ENCODE results near the gene ZMYND8.

DNA sequence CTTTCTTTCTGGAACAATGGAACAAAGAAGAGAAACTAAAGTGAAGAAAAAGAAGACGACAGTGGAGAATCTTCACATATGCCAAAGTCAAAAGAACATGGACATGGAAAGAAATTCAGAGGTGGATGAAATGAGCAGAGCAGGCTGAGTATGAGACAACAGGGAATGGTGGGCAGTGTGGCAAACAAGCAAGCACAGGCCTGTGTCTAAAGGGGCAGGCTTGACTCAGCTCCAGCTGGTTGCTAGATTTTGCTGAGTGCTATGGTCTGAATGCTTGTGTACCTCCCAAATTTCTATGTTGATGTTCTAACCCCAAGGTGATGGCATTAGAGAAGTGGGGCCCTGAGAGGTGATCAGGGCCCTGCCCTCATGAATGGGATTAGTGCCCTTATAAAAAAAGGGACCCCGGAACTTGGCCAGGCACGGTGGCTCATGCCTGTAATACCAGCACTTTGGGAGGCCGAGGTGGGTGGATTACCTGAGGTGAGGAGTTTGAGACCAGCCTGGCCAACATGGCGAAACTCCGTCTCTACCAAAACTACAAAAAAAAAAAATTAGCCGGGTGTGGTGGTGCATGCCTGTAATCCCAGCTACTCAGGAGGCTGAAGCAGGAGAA is 49.6 kb downstream of the ZMYND8 start:
- TF ChIP-seq, protein P1, sequence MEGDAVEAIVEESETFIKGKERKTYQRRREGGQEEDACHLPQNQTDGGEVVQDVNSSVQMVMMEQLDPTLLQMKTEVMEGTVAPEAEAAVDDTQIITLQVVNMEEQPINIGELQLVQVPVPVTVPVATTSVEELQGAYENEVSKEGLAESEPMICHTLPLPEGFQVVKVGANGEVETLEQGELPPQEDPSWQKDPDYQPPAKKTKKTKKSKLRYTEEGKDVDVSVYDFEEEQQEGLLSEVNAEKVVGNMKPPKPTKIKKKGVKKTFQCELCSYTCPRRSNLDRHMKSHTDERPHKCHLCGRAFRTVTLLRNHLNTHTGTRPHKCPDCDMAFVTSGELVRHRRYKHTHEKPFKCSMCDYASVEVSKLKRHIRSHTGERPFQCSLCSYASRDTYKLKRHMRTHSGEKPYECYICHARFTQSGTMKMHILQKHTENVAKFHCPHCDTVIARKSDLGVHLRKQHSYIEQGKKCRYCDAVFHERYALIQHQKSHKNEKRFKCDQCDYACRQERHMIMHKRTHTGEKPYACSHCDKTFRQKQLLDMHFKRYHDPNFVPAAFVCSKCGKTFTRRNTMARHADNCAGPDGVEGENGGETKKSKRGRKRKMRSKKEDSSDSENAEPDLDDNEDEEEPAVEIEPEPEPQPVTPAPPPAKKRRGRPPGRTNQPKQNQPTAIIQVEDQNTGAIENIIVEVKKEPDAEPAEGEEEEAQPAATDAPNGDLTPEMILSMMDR (IDR thresholded peaks at IDR 0.05; ENCODE audit: low read length) = no peak
- TF ChIP-seq EZH2 (optimal IDR thresholded peaks at IDR 0.05; ENCODE audit: low read depth, low read length) = no peak
